ENCODE results near the gene MARK4. TPM values are rescaled to one million over a fixed set of nuclear protein-coding genes. Genes with fewer than 3 reads are reported as not detected.
"Not testable (repeated sequence)": the region's sequence is repeated elsewhere in the genome, so short reads cannot be mapped to it uniquely, and the experiment has no call there.

MARK4 gene
- total RNA-seq, 1 donor from 2014 or later = 47.3 TPM

DNA sequence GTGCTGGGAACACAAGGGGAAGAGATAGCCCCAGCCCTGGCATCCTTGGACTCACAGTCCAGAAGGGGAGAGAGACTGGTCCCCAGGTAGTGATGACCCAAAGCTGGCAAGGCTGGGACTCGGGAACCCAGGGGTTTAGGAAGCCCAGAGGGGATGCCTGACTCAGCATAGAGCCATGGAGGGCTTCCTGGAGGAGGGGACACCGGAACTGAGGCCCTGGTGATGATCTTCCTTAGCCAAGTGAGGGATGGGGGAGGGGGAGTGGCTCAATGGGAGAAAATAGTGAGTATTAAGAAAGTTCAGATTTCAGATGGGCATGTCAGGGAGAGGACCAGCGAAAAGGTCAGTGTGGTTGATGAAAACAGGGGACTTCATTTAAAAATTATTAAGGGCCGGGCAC, 32.6 kb upstream of the MARK4 start:
- Mint-ChIP-seq H3K4me1 (ENCODE audit: unreplicated experiment) (peaks cover 23% of the 10 kb centered on the region), H3K4me3 (no peak overlapping the region), H3K27ac (no peak overlapping the region), H3K27me3 (peaks cover 79% of the 10 kb centered on the region), H3K36me3 (no peaks in the 10 kb centered on the region), H3K9me3 (no peaks in the 10 kb centered on the region)
- no peak for DNase-seq (ENCODE audit: extremely low spot score, unreplicated experiment)
- no peak for TF ChIP-seq CTCF (conservative IDR thresholded peaks at IDR 0.05)

DNA sequence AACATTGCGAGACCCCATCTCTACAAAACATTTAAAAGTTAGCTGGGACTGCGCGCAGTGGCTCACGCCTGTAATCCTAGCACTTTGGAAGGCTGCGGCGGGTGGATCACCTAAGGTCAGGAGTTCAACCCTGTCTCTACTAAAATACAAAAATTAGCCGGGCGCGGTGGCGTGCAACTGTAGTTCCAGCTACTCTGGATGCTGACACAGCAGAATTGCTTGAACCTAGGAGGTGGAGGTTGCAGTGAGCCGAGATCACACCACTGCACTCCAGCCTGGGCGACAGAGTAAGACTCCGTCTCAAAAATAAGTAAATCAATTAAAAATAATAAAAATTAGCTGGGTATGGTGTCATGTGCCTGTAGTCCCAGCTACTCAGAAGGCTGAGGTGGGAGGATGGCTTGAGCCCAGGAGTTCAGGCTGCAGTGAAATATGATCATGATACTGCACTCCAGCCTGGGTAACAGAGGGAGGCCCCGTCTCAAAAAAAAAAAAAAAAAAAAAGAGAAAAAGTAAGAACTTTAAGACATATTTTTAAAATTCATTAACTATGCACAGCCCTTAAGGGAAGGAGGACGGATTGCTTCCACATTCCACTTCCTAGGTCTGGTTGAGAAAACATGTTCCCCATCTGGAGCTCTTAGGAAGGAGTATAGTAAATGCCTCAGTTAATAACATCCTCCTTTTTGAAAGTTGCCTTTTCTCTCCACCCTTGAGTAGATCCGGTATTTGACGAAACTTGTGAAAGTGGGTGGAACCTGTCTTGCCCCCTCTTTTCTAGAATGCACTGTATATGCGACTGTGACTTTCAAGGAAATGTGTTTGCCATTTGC, 31.9 kb upstream of the MARK4 start:
- Mint-ChIP-seq H3K4me1 (ENCODE audit: unreplicated experiment) (peaks cover 19% of the 10 kb centered on the region), H3K27me3 (peaks cover 76% of the 10 kb centered on the region), H3K4me3 (no peak overlapping the region), H3K27ac (no peak overlapping the region), H3K36me3 (no peaks in the 10 kb centered on the region), H3K9me3 (no peaks in the 10 kb centered on the region)
- DNase-seq (ENCODE audit: extremely low spot score, unreplicated experiment) = no peak
- TF ChIP-seq CTCF (conservative IDR thresholded peaks at IDR 0.05) = no peak

- Mint-ChIP-seq H3K36me3 (no peaks in the 10 kb centered on the region), H3K27me3 (peaks cover 51% of the 10 kb centered on the region), H3K27ac (no peak overlapping the region), H3K4me1 (ENCODE audit: unreplicated experiment) (peaks cover 8% of the 10 kb centered on the region), H3K9me3 (no peaks in the 10 kb centered on the region), H3K4me3 (no peak overlapping the region)
- no peak for DNase-seq (ENCODE audit: extremely low spot score, unreplicated experiment)
- no peak for TF ChIP-seq CTCF (conservative IDR thresholded peaks at IDR 0.05)
Observed at GRCh38 chr19:45222724-45223123, 28.3 kb upstream of the MARK4 start.

GRCh38 chr19:45223879-45224278, 27.2 kb upstream of the MARK4 start:
- no peak overlapping the region for H3K4me3 Mint-ChIP-seq
- no peak for DNase-seq (ENCODE audit: extremely low spot score, unreplicated experiment)
- no peak for TF ChIP-seq CTCF (conservative IDR thresholded peaks at IDR 0.05)
- no peak overlapping the region for H3K27ac Mint-ChIP-seq
- no peaks in the 10 kb centered on the region for H3K9me3 Mint-ChIP-seq
- no peaks in the 10 kb centered on the region for H3K36me3 Mint-ChIP-seq
- peaks cover 41% of the 10 kb centered on the region for H3K27me3 Mint-ChIP-seq
- peaks cover 3% of the 10 kb centered on the region for H3K4me1 Mint-ChIP-seq (ENCODE audit: unreplicated experiment)

- Mint-ChIP-seq H3K27me3 (peaks cover 37% of the 10 kb centered on the region), H3K36me3 (no peaks in the 10 kb centered on the region), H3K4me1 (ENCODE audit: unreplicated experiment) (peaks cover under 1% of the 10 kb centered on the region), H3K9me3 (no peaks in the 10 kb centered on the region), H3K27ac (no peak overlapping the region), H3K4me3 (no peak overlapping the region)
- no peak for DNase-seq (ENCODE audit: extremely low spot score, unreplicated experiment)
- TF ChIP-seq CTCF (conservative IDR thresholded peaks at IDR 0.05) = no peak
Observed at GRCh38 chr19:45224645-45225044, 26.4 kb upstream of the MARK4 start.

GRCh38 chr19:45229056-45229455, 22.0 kb upstream of the MARK4 start:
- not testable (repeated sequence) for H3K4me1 Mint-ChIP-seq (ENCODE audit: unreplicated experiment); H3K36me3 Mint-ChIP-seq; H3K4me3 Mint-ChIP-seq; H3K9me3 Mint-ChIP-seq; DNase-seq (ENCODE audit: extremely low spot score, unreplicated experiment); H3K27ac Mint-ChIP-seq
- H3K27me3 Mint-ChIP-seq = peaks cover 41% of the 10 kb centered on the region

Measured in type B pancreatic cell (in vitro differentiated cells).